ENCODE measurements around the gene KLF4. TPM values are rescaled to one million over a fixed set of nuclear protein-coding genes. Genes with fewer than 3 reads are reported as not detected.

Gene KLF4
- total and polyA plus RNA-seq, 4 donors = 23.3 to 80.7 (median 68.0) TPM

DNA sequence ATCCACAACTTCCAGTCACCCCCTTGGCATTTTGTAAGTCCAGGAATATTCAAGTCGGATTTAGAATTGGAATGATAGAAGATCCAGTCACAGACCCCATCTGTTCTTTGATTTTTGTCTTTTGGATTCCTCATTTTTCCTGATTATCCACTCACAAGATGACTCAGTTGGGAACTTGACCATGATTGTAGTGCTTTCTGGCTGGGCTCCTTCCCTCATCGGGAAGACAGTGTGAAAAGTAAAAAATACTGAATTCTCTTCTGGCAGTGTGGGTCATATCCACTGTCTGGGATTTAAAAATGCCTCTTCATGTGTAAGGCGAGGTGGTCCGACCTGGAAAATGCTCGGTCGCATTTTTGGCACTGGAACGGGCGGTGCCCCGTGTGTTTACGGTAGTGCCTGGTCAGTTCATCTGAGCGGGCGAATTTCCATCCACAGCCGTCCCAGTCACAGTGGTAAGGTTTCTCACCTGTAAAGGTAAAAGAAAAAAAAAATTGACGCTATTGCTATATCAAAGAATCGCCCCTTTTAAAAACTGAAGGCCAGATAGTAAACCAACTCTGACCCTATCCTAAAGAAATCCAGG is 4.0 kb downstream of the KLF4 start:
- peak overlapping the region; percentile 26 to 68 for H3K27ac ChIP-seq (ENCODE audit: low read depth in 1 of 2, low read length in 1 of 2)
- TF ChIP-seq, protein P1, sequence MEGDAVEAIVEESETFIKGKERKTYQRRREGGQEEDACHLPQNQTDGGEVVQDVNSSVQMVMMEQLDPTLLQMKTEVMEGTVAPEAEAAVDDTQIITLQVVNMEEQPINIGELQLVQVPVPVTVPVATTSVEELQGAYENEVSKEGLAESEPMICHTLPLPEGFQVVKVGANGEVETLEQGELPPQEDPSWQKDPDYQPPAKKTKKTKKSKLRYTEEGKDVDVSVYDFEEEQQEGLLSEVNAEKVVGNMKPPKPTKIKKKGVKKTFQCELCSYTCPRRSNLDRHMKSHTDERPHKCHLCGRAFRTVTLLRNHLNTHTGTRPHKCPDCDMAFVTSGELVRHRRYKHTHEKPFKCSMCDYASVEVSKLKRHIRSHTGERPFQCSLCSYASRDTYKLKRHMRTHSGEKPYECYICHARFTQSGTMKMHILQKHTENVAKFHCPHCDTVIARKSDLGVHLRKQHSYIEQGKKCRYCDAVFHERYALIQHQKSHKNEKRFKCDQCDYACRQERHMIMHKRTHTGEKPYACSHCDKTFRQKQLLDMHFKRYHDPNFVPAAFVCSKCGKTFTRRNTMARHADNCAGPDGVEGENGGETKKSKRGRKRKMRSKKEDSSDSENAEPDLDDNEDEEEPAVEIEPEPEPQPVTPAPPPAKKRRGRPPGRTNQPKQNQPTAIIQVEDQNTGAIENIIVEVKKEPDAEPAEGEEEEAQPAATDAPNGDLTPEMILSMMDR (IDR thresholded peaks at IDR 0.05; ENCODE audit: control extremely low read depth, extremely low read depth) = no peak
- ATAC-seq (ENCODE audit: insufficient read depth, low FRiP score) = no peak
- no peak for DNase-seq
- no peak overlapping the region for H3K9ac ChIP-seq (ENCODE audit: insufficient read depth in 1 of 2, low read length in 2 of 2)
- H3K36me3 ChIP-seq (ENCODE audit: control insufficient read depth in 4 of 4, insufficient read depth in 4 of 4, low read length in 4 of 4) = peaks cover 0 to 16% (median 4%) of the 10 kb centered on the region in 4 donors
- H3K9me3 ChIP-seq (ENCODE audit: control insufficient read depth in 4 of 4, insufficient read depth in 3 of 4, low read length in 3 of 4) = peaks cover 0 to 4% (median 0%) of the 10 kb centered on the region in 4 donors
- peaks cover 0 to 2% (median 0%) of the 10 kb centered on the region in 3 donors for H3K27me3 ChIP-seq (ENCODE audit: control insufficient read depth in 3 of 3, insufficient read depth in 3 of 3, low read length in 2 of 3)
- WGBS, 2 donors = 71 to 85% methylated on average over 15 of the region's 15 CpGs
- peaks cover 0 to 29% (median 4%) of the 10 kb centered on the region in 5 donors for H3K4me1 ChIP-seq (ENCODE audit: control insufficient read depth in 5 of 5, insufficient read depth in 5 of 5, low read length in 5 of 5)
- peak overlapping the region; percentile 37 for H3K4me3 ChIP-seq

DNA sequence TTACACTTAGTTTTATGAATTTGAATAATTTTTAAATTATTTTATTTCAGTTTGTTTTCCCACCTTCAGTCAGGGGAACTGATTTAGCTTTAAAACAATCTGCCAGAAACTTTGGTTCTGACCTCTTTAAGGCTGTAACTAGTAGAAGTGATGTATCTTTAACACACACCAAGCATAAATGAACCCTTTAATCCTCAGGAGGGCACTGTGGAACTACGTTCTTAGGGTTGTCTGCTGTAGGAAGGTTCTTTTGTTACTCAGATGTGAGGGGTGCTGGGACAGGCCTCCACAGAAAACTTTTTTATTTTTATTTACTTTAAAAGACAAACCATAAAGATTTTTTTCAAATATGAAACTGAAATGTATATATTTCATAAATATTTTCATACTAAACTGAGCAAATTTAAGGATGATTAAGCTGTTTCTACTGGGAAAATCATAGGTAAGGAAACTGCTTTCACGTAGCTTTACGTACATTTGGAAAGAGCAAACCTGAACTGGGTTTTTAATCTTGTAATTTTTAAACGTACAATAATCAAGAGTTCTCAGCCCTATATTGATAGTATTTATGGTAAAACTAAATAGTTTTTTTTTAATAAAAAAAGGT is 5.3 kb downstream of the KLF4 start:
- no peak overlapping the region for H3K9ac ChIP-seq (ENCODE audit: insufficient read depth in 1 of 2, low read length in 2 of 2)
- TF ChIP-seq, protein P1 (IDR thresholded peaks at IDR 0.05; ENCODE audit: control extremely low read depth, extremely low read depth) = peak; percentile 23
- no peak overlapping the region for H3K4me3 ChIP-seq
- WGBS, 2 donors = 47 to 49% methylated on average over 4 of the region's 4 CpGs
- peaks cover 0 to 2% (median 0%) of the 10 kb centered on the region in 3 donors for H3K27me3 ChIP-seq (ENCODE audit: control insufficient read depth in 3 of 3, insufficient read depth in 3 of 3, low read length in 2 of 3)
- peak; percentile 59 to 92 (median 89) for DNase-seq
- H3K27ac ChIP-seq (ENCODE audit: low read depth in 1 of 2, low read length in 1 of 2) = no peak overlapping the region
- no peak for ATAC-seq (ENCODE audit: insufficient read depth, low FRiP score)
- H3K9me3 ChIP-seq (ENCODE audit: control insufficient read depth in 4 of 4, insufficient read depth in 3 of 4, low read length in 3 of 4) = peaks cover 0 to 4% (median 0%) of the 10 kb centered on the region in 4 donors
- H3K36me3 ChIP-seq (ENCODE audit: control insufficient read depth in 4 of 4, insufficient read depth in 4 of 4, low read length in 4 of 4) = peaks cover 0 to 16% (median 4%) of the 10 kb centered on the region in 4 donors
- peaks cover 0 to 25% (median 0%) of the 10 kb centered on the region in 5 donors for H3K4me1 ChIP-seq (ENCODE audit: control insufficient read depth in 5 of 5, insufficient read depth in 5 of 5, low read length in 5 of 5)

DNA sequence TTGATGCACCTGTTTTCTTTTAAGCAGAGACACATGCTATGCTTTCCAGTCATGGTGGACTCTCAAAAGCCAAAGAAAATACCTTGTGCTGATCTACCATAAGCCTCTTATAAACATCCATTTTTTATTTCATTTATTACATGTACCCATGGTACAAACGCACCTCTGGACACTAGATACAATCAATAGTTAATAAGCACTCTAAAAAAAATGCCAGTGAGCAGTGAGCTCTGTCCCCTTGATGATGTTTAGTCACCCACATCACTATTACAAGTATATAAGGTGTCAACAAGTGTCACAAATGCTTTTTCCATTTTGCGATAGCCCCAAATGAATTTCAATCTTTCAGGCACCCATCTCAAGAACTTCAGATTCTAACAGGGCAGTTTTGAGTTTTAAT is 5.9 kb downstream of the KLF4 start:
- DNase-seq = no peak
- ATAC-seq (ENCODE audit: insufficient read depth, low FRiP score) = no peak
- Histone ChIP-seq H3K27me3 (ENCODE audit: control insufficient read depth in 3 of 3, insufficient read depth in 3 of 3, low read length in 2 of 3) (peaks cover 0 to 2% (median 0%) of the 10 kb centered on the region in 3 donors), H3K4me3 (no peak overlapping the region), H3K27ac (ENCODE audit: low read depth in 1 of 2, low read length in 1 of 2) (no peak overlapping the region), H3K9me3 (ENCODE audit: control insufficient read depth in 4 of 4, insufficient read depth in 3 of 4, low read length in 3 of 4) (peaks cover 0 to 4% (median 0%) of the 10 kb centered on the region in 4 donors), H3K4me1 (ENCODE audit: control insufficient read depth in 5 of 5, insufficient read depth in 5 of 5, low read length in 5 of 5) (peaks cover 0 to 22% (median 0%) of the 10 kb centered on the region in 5 donors), H3K36me3 (ENCODE audit: control insufficient read depth in 4 of 4, insufficient read depth in 4 of 4, low read length in 4 of 4) (peaks cover 0 to 16% (median 4%) of the 10 kb centered on the region in 4 donors), H3K9ac (ENCODE audit: insufficient read depth in 1 of 2, low read length in 2 of 2) (no peak overlapping the region)
- TF ChIP-seq, protein P1 (IDR thresholded peaks at IDR 0.05; ENCODE audit: control extremely low read depth, extremely low read depth) = no peak
- WGBS, 2 donors = 64 to 72% methylated on average over 2 of the region's 2 CpGs
